K562 (cell line): ENCODE results near the gene PCP4L1. TPM values are rescaled to one million over a fixed set of nuclear protein-coding genes. Genes with fewer than 3 reads are reported as not detected.

Experiments
- ATAC-seq: fragments of 200-7000 bp; cut with Tn5 transposase; 3 replicates; pipeline ENCODE4 v1.9.1; 2020; ENCODE audit warnings: moderate library complexity
- BruUV-seq: library from RNA; stranded (reverse); fragments of 400-500 nt; replicated peaks from 2 replicates; lab custom pipeline; 2021; lab: Mats Ljungman, UMichigan
- CTCF ChIA-PET: fragments of 300-600 bp; formaldehyde crosslinking; extraction: SDS; loops from one replicate; lab custom pipeline; 2021; ENCODE audit warnings: low intra/inter-chr PET ratio; lab: Yijun Ruan, JAX
- POLR2A ChIA-PET: fragments of 300-600, 350-650 bp; sonication (Branson Sonifier 250); formaldehyde crosslinking; extraction: SDS; loops from one replicate; lab custom pipeline; 2021; ENCODE audit warnings: antibody characterized with exemption, inconsistent platforms; lab: Yijun Ruan, JAX
- DNase-seq, 4 experiments: peaks; one replicate each; pipeline versions ENCODE4 v3.0.0 to v3.0.0-alpha.2; 2011 to 2018; ENCODE audit warnings: low spot score in 3 of 4, mixed read lengths in 3 of 4; ENCODE audit errors: extremely low read depth in 1 of 4
- FAIRE-seq: peaks from 2 replicates; lab custom pipeline; 2011; peaks lifted over from hg19 to GRCh38; lab: Jason Lieb, UNC
- H2AFZ ChIP-seq: 2 replicates; pipeline ENCODE4 v1.6.0; 2011; ENCODE audit warnings: low read depth, low read length, control low read depth, inconsistent platforms
- H3K27ac ChIP-seq: fragments of 200-600 bp; 3 replicates; pipeline ENCODE4 v1.8.0; 2011; ENCODE audit warnings: low read depth, mild to moderate bottlenecking, control low read depth, inconsistent platforms, low read length, moderate library complexity, mixed read lengths; ENCODE audit errors: extremely low read depth
- H3K27me3 ChIP-seq, 2 experiments: fragments of 300-600 bp in 1 of 2; 2 replicates in 1 of 2; 3 replicates in 1 of 2; pipeline versions ENCODE4 v1.6.0 to v1.8.0; 2011; ENCODE audit warnings: inconsistent platforms in 2 of 2, low read length in 2 of 2, mild to moderate bottlenecking in 1 of 2, mixed read lengths in 1 of 2, moderate library complexity in 1 of 2; ENCODE audit not compliant: control insufficient read depth in 2 of 2, insufficient read depth in 2 of 2
- H3K36me3 ChIP-seq: fragments of 300-600 bp; 3 replicates; pipeline ENCODE4 v1.8.0; 2011; ENCODE audit warnings: mild to moderate bottlenecking, low read length, inconsistent platforms; ENCODE audit not compliant: control insufficient read depth, insufficient read depth
- H3K4me1 ChIP-seq, 2 experiments: fragments of 200-600 bp in 1 of 2; replicated peaks in 1 of 2; 2 replicates in 1 of 2; 3 replicates in 1 of 2; pipeline versions ENCODE4 v1.5.1 to v1.8.0; 2011; ENCODE audit warnings: inconsistent platforms in 2 of 2, low read length in 2 of 2, mild to moderate bottlenecking in 1 of 2, mixed read lengths in 1 of 2, moderate library complexity in 1 of 2; ENCODE audit not compliant: control insufficient read depth in 2 of 2, insufficient read depth in 2 of 2
- H3K4me2 ChIP-seq: 2 replicates; pipeline ENCODE4 v1.6.1; 2011; ENCODE audit warnings: low read length, control low read depth, inconsistent platforms, mixed read lengths; ENCODE audit not compliant: insufficient read depth
- H3K4me3 ChIP-seq: fragments of 200-600 bp; sonication (generic), shearing (Covaris generic); 2 replicates; pipeline ENCODE4 v1.5.1; 2016; ENCODE audit warnings: control low read depth, inconsistent platforms
- H3K79me2 ChIP-seq: fragments of 200-600 bp; 3 replicates; pipeline ENCODE4 v1.8.0; 2011; ENCODE audit warnings: low read length, inconsistent platforms; ENCODE audit not compliant: control insufficient read depth, insufficient read depth
- H3K9ac ChIP-seq, 2 experiments: 2 replicates each; pipeline versions ENCODE4 v1.6.0 to v1.6.1; 2011; ENCODE audit warnings: low read depth in 2 of 2, low read length in 2 of 2, control low read depth in 1 of 2, inconsistent platforms in 1 of 2, mild to moderate bottlenecking in 1 of 2, mixed read lengths in 1 of 2; ENCODE audit not compliant: insufficient read depth in 1 of 2
- H3K9me1 ChIP-seq: one replicate; pipeline ENCODE4 v1.6.0; 2011; ENCODE audit warnings: inconsistent platforms, mild to moderate bottlenecking, low read length, moderate library complexity; ENCODE audit not compliant: control insufficient read depth, insufficient read depth
- H3K9me3 ChIP-seq: replicated peaks from 2 replicates; pipeline ENCODE4 v1.5.1; 2011; ENCODE audit warnings: low read depth, low read length, inconsistent platforms; ENCODE audit not compliant: control insufficient read depth, insufficient read depth
- H4K20me1 ChIP-seq: replicated peaks from 2 replicates; pipeline ENCODE4 v1.6.1; 2011; ENCODE audit warnings: low read length, inconsistent platforms, mixed read lengths; ENCODE audit not compliant: control insufficient read depth, insufficient read depth
- CEBPG ChIP-seq, 3 experiments: fragments of 200-800 bp in 1 of 3; sonication (Bioruptor generic) in 1 of 3; sonication (generic) in 1 of 3; formaldehyde crosslinking in 1 of 3; IDR thresholded peaks in 2 of 3; conservative IDR thresholded peaks in 1 of 3; 2 replicates each; pipeline versions ENCODE4 v1.6.1 to v1.8.0; 2016 to 2022; ENCODE audit warnings: missing compliant biosample characterization in 2 of 3, missing genetic modification characterization in 2 of 3, mild to moderate bottlenecking in 1 of 3, missing genetic modification reagents in 1 of 3
- FOSL1 ChIP-seq: fragments of 200-800 bp; sonication (Bioruptor generic); conservative IDR thresholded peaks from 2 replicates; pipeline ENCODE4 v1.6.1; 2016; ENCODE audit warnings: missing genetic modification characterization, missing compliant biosample characterization
- KDM1A ChIP-seq, 2 experiments: fragments of 450-650 bp; IDR thresholded peaks; 2 replicates each; pipeline ENCODE4 v1.6.1; 2016; ENCODE audit warnings: mild to moderate bottlenecking in 2 of 2
- MLLT1 ChIP-seq, 2 experiments: fragments of 450-650 bp; IDR thresholded peaks; 2 replicates each; pipeline ENCODE4 v1.6.1; 2016
- TEAD1 ChIP-seq, 2 experiments: fragments of 450-650 bp in 1 of 2; sonication (generic) in 1 of 2; formaldehyde crosslinking; IDR thresholded peaks; 2 replicates each; pipeline versions ENCODE4 v1.4.0 to v1.8.0; 2020 to 2022; ENCODE audit warnings: mild to moderate bottlenecking in 2 of 2, missing genetic modification reagents in 1 of 2
- WGBS: fragments of 100-300 bp; shearing (Covaris generic); methylation state at CpG from one replicate; pipeline ENCODE4 v1.1.6; 2016; ENCODE audit warnings: low coverage, mixed read lengths; ENCODE audit not compliant: insufficient coverage; ENCODE audit errors: missing lambda C conversion rate; 5-methylcytosine and 5-hydroxymethylcytosine counted together
- in situ Hi-C: fragments of 300-500 bp; cut with MboI; formaldehyde crosslinking; loops from 4 replicates; pipeline ENCODE4 v1.15.0; 2018; ENCODE audit warnings: inconsistent platforms, mixed read lengths
- intact Hi-C: fragments of 100-400 bp; cut with micrococcal nuclease; formaldehyde crosslinking; loops from 2 replicates; pipeline ENCODE4 v1.14.2; 2022
- polyA plus RNA-seq, 8 experiments: library from polyadenylated mRNA; depleted of rRNA in 4 of 8; stranded (reverse) in 5 of 8; unstranded in 3 of 8; fragments of >200 nt; fragmentation: Nextera tagmentation in 2 of 8; fragmentation: Illumina TruSeq in 1 of 8; extraction: Ambion mirVana in 2 of 8; extraction: Trizol in 1 of 8; gene quantifications; 2 replicates each; pipeline versions ENCODE4 v1.2.1 to v1.2.3, GENCODE V29; 2011 to 2014; ENCODE audit warnings: inconsistent platforms in 1 of 8, missing spikeins in 1 of 8
- total RNA-seq, 7 experiments: library from RNA; depleted of rRNA in 6 of 7; stranded (reverse); fragments of >200 nt in 6 of 7; fragmentation: Illumina TruSeq in 2 of 7; extraction: Trizol in 2 of 7; gene quantifications; 2 replicates each; pipeline versions ENCODE4 v1.2.1 to v1.2.3, GENCODE V29; 2011 to 2021; ENCODE audit warnings: low replicate concordance in 1 of 7

PCP4L1 gene
- total and polyA plus RNA-seq, 9 of the 15 experiments (the other 6 are each of a cell fraction or from before 2014, with no cell fraction given): not detected

- no peak overlapping the region for H3K27ac ChIP-seq
- no peaks in the 10 kb centered on the region for H3K27me3 ChIP-seq
- no peak overlapping the region for H2AFZ ChIP-seq
- H3K4me3 ChIP-seq: no peak overlapping the region
- no peak overlapping the region for H3K4me2 ChIP-seq
- peaks cover 15 to 23% of the 10 kb centered on the region in 2 experiments; a peak in 4 of 5 replicates for H3K4me1 ChIP-seq
- intact Hi-C loops: loop anchor here (2.0 kb wide), 1 partner anchor 31 kb away; no protein-coding TSS in a partner anchor
- no TSS peak for BruUV-seq
- no peaks in the 10 kb centered on the region for H3K9me3 ChIP-seq
- TF ChIP-seq KDM1A (IDR thresholded peaks at IDR 0.05) (peak in 1 of 2 experiments; percentile 72; a peak in 2 of 4 replicates), TEAD1 (CRISPR knock-in tag; IDR thresholded peaks at IDR 0.05) (no peak), CEBPG (CRISPR knock-in tag; IDR thresholded peaks at IDR 0.05) (no peak), CEBPG (tag; conservative IDR thresholded peaks at IDR 0.05 in 1 of 2, IDR thresholded peaks at IDR 0.05 in 1 of 2) (peak in 1 of 2 experiments; percentile 83; a peak in 2 of 4 replicates), MLLT1 (IDR thresholded peaks at IDR 0.05) (no peak), FOSL1 (tag) (0 out of 2 replicates have a peak, but pooled peaks have one; percentile 21)
- CTCF ChIA-PET: interaction anchor here (0.7 to 1.1 kb wide), 2 partner anchors 15 to 258 kb away, joined by 3 to 4 read pairs; no protein-coding TSS in a partner anchor
- DNase-seq (peak in 2 of 4 experiments; percentile 43), ATAC-seq (no peak), FAIRE-seq (no peak)
- in situ Hi-C loops: no loop called here
- WGBS: 70% methylated on average over 7 of the region's 7 CpGs
- no peaks in the 10 kb centered on the region for H3K9me1 ChIP-seq
- H3K79me2 ChIP-seq: peaks cover 19% of the 10 kb centered on the region
- no peak overlapping the region for H3K9ac ChIP-seq
- POLR2A ChIA-PET: interaction anchor here (1.1 to 2.0 kb wide), 2 partner anchors 11 to 16 kb away, joined by 4 to 8 read pairs; no protein-coding TSS in a partner anchor
- no peaks in the 10 kb centered on the region for H4K20me1 ChIP-seq
- peaks cover 15% of the 10 kb centered on the region for H3K36me3 ChIP-seq
These were observed 34.5 kb upstream of the PCP4L1 start for GRCh38 chr1:161223805-161224694.
